OCI-M1 (cell line): ENCODE measurements around the gene TOMT.
"Not testable (repeated sequence)": the region's sequence is repeated elsewhere in the genome, so short reads cannot be mapped to it uniquely, and the experiment has no call there.

ENCODE experiments used
- DNase-seq: peaks from one replicate; lab custom pipeline; 2025; lab: John Stamatoyannopoulos, UW

TOMT gene

GRCh38 chr11:72125956-72126355, 20.2 kb downstream of the TOMT start:
- DNase-seq, result no peak

GRCh38 chr11:72127923-72128322, 22.2 kb downstream of the TOMT start:
- DNase-seq, result peak; percentile 56

GRCh38 chr11:72129381-72129780, 23.7 kb downstream of the TOMT start:
- no peak for DNase-seq

DNA sequence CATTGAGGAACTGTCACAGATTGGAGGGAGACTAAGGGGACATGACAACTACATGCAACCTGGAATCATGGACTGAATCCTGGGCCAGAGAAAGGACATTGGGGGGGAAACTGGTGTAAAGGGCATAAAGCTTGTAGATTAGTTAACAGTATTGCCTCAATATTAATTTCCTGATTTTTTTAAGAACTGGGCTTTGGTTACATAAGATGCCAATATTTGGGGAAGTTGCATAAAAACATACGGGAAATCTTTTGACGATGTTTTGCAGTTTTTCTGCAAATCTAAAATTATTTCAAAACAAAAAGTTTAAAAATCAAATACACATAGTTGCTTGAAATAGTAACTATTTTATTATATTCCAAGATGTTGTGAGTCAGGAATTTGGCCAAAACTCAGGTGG, 26.9 kb downstream of the TOMT start:
- no peak for DNase-seq

GRCh38 chr11:72135473-72135872, 29.7 kb downstream of the TOMT start, which contains the start of gene FOLR3:
Gene FOLR3, plus strand, starts transcription at chr11:72135725. Its CDS starts 228 bp downstream, at chr11:72135953.
- not testable (repeated sequence) for DNase-seq

GRCh38 chr11:72135891-72136683, 30.4 kb downstream of the TOMT start:
- no peak for DNase-seq

DNA sequence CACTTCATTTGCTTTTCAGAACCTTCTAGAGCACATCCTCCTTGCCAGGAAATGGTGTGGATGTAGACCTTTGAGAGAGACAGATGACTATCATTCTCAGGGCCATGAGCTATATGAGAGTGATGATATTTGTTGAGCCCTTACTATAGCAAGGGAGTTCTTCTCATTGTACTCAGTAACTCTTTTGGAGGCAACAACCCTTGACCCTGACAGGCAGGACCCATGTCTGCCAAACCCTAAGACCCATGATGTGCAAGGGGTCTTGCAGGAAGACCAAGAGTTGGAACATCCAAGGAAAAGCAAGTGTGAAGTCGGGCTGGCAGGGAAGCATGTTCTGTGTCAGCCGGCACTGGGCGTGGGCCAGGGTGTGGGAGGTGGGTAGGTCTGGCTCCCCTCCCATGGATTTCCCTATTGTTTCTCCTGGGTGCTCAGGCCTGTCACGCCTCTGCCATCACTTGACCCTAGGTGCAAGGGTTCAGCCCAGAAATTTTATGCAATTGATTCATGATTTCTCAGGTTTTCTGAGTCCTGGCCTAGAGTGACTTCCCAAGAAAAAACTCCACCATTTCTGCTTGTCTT, 31.0 kb downstream of the TOMT start:
- no peak for DNase-seq

DNA sequence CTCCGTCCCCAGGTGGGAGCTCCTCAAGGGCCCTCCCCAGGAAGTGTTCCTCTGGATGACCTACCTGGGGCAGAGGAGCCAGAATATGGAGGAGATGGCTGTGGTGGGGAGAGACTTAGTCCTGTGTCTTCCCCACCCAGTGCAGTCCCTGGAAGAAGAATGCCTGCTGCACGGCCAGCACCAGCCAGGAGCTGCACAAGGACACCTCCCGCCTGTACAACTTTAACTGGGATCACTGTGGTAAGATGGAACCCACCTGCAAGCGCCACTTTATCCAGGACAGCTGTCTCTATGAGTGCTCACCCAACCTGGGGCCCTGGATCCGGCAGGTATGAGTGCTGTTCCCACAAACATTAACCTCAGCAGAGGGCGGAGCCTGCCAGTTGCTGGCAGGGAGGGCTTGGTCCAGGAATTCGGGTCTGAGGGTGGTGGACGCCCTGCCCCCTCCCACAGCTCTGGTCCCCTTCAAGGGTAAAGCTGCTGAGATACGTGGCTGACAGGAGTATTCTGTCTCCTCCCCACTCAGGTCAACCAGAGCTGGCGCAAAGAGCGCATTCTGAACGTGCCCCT, 33.2 kb downstream of the TOMT start:
- DNase-seq, result no peak

GRCh38 chr11:72139500-72139899, 33.8 kb downstream of the TOMT start:
- no peak for DNase-seq

DNA sequence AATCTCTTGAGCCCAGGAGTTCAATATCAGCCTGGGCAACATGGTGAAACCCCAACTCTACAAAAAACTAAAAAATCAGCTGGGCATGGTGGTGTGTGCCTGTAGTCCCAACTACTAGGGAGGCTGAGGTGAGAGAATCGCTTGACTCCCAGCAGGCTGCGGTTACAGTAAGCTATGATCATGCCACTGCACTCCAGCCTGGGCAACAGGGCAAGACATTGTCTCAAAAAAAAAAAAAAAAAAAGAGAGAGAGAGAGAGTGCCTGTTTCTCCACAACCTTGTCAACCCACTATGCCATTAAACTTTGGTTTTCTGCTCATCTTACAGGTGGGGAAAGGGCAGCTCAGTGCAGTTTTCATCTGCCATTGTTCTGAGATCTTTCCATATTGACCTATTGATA, 34.9 kb downstream of the TOMT start:
- DNase-seq, result no peak

DNA sequence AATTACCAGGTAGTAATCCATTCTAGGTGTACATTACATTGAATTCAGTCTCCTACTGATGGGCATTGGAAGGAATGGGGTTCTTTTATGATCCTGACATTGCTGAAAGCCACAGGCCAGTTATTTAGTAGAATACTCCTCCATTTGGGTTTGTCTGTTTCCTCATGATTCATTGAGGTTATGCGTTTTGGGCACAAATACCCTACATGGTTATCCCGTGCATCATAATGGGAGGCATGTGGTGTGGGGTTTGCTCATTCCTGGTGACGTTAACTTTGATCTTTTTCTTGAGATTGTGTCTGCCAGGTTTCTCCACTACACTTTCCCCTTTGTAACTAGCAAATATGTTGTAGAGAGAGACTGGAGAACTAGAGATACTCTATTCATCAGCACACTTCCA, 35.3 kb downstream of the TOMT start:
- peak; percentile 67 for DNase-seq

GRCh38 chr11:72142086-72142485, 36.4 kb downstream of the TOMT start:
- DNase-seq, result not testable (repeated sequence)

DNA sequence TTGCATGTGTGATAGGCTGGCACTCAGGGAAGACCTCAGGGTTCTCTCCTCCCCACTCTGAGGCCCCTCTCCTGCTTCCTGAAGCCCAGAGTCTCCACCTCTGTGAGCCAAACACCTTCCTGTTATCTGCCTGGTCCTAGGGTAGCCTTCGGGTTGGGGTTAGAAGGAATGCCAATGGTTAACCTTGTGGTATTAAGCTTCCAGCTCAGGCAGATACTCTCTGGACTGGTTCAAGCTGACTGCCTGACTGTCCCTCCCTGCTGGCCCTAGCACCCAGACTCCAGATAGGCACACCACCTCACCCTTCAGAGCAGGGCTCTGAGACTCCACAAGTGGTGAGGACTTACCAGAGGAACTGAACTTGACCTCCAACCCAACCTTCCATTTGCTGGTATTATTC, 36.8 kb downstream of the TOMT start:
- not testable (repeated sequence) for DNase-seq

DNA sequence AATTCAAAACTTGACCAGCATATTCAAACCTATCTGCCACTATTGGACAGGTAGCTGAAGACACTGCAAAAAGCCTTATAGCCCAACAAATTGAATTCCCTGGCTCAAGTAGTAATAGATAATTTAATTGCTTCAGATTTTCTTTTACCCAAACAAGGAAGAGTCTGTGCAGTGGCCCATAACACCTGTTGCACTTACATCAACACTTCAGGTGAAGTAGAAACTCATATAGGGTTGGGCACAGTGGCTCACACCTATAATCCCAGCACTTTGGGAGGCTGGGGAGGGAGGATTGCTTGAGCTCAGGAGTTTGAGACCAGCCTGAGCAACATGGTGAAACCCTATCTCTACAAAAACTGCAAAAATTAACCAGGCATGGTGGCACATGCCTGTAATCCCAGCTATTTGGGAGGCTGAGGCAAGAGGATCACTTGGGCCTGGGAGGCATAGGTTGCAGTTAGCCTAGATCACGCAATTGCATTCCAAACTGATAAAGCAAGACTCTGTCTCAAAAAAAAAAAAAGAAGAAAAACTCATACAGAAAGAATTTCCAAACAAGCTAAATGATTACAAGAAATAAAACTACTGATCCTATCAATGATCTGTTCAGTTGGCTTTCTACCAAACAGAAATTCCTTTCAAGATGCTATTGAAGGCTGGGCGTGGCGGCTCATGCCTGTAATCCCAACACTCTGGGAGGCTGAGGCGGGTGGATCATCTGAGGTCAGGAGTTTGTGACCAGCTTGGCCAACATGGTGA, 39.3 kb downstream of the TOMT start:
- DNase-seq, result no peak

- DNase-seq, result peak; percentile 52
Observed at GRCh38 chr11:72146625-72147024, 40.9 kb downstream of the TOMT start.

DNA sequence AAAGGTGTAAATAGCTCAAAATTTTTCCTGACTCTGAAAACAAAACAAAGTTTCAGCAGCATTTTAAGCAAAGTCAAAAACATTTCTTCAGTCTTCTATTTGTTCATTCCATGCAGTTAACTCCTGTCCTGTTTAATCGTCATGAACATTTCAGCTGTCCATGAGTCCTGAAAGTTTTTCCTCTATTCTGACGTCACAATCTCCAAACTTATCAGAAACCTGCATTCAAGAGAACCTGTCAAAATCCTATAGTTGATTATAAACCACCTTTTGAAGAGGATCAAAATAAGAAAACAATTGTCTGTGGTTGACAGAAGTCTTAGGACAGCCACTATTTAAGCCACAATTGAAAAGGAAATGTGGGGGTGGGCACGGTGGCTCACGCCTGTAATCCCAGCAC, 45.2 kb downstream of the TOMT start:
- no peak for DNase-seq

GRCh38 chr11:72153874-72154273, 48.1 kb downstream of the TOMT start:
- DNase-seq, result not testable (repeated sequence)

DNA sequence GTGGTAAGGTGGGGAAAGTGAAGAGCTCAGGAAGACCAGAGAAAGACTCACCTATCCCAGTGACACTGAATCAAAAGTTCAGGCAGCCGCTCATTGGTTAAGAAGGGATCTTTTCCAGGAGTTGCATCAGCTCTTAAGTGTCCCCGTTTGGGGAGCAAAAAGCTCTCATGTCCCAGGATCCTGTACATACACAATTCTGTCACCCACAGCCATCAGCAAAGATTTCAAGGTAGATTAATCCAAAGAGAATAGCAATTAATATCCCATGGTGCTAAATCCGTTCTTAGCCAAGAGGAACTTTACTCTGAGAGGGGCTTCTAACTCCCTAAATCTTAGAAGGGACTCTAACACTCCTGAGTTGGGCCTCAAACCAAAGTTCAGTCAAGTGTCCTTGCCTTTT, 49.1 kb downstream of the TOMT start:
- DNase-seq, result peak; percentile 58

DNA sequence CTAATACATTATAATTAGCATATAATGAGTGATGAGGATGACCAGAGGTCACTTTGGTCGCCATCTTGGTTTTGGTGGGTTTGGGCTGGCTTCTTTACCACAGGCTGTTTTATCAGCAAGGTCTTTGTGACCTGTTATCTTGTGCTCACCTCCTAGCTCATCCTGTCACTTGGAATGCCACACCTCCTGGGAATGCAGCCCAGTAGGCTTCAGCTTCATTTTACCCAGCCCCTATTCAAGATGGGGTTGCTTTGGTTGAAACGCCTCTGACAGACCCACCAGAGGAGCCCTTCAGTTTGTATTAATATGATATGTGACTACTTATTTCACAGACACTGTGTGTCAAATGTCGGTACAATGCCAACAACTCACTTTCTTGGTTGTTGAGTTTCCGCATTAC, 50.0 kb downstream of the TOMT start:
- no peak for DNase-seq

DNA sequence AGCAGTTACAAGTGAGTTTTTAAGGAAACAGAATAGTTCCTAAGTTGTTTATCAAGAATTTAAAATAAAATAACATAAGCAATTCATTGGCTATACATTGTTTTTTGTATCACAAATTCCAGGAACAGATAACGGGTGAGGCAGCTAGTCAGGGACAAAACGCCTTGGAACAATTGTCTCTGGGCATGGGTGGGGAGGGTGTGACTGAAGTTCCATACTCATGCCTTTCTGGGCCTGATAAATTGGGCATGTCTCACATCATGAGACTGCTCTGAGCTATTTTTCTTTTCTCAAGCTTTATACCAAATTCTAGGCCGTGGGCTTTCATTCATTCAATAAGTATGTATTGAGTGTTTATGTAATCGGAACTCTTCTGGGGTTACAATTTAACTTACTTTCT, 51.4 kb downstream of the TOMT start:
- DNase-seq, result no peak
